ENCODE data around the gene CNN3.

The CNN3 gene

GRCh38 chr1:94874423-94874822 lies 52.5 kb downstream of the CNN3 start:
- DNase-seq (ENCODE audit: extremely low read depth, low read depth): no peak
- TF ChIP-seq CTCF (IDR thresholded peaks at IDR 0.05; ENCODE audit: low read depth, low read length): no peak

- DNase-seq (ENCODE audit: extremely low read depth, low read depth): no peak
Measured at GRCh38 chr1:94873520-94874351, 53.2 kb downstream of the CNN3 start.

GRCh38 chr1:94872771-94873495 lies 54.0 kb downstream of the CNN3 start:
- DNase-seq (ENCODE audit: extremely low read depth, low read depth): no peak
- no peak for TF ChIP-seq CTCF (IDR thresholded peaks at IDR 0.05; ENCODE audit: low read depth, low read length)

More at GRCh38 chr1:94873520-94874351, 53.2 kb downstream of the CNN3 start:
- TF ChIP-seq CTCF (IDR thresholded peaks at IDR 0.05; ENCODE audit: low read depth, low read length): no peak

GRCh38 chr1:94871031-94871430 lies 55.9 kb downstream of the CNN3 start:
- DNase-seq (ENCODE audit: extremely low read depth, low read depth): no peak
- no peak for TF ChIP-seq CTCF (IDR thresholded peaks at IDR 0.05; ENCODE audit: low read depth, low read length)

- DNase-seq (ENCODE audit: extremely low read depth, low read depth): no peak
- TF ChIP-seq CTCF (IDR thresholded peaks at IDR 0.05; ENCODE audit: low read depth, low read length): no peak
Measured at GRCh38 chr1:94866164-94866807, 60.6 kb downstream of the CNN3 start.

GRCh38 chr1:94865360-94865759 lies 61.5 kb downstream of the CNN3 start:
- no peak for TF ChIP-seq CTCF (IDR thresholded peaks at IDR 0.05; ENCODE audit: low read depth, low read length)

GRCh38 chr1:94864821-94865220 lies 62.1 kb downstream of the CNN3 start:
- no peak for DNase-seq (ENCODE audit: extremely low read depth, low read depth)
- no peak for TF ChIP-seq CTCF (IDR thresholded peaks at IDR 0.05; ENCODE audit: low read depth, low read length)

More at GRCh38 chr1:94865360-94865759, 61.5 kb downstream of the CNN3 start:
- DNase-seq (ENCODE audit: extremely low read depth, low read depth): no peak
